ENCODE results near the gene BSND.
A peak's percentile ranks its signal among the peaks of the same experiment; 100 is the strongest.

The BSND gene

GRCh38 chr1:55051621-55052020 is 52.9 kb downstream of the BSND start:
- Histone ChIP-seq H3K27ac (no peak overlapping the region), H3K4me3 (no peak overlapping the region)
- no peak for DNase-seq (ENCODE audit: low spot score)
- TF ChIP-seq CTCF (IDR thresholded peaks at IDR 0.05): no peak

GRCh38 chr1:55052221-55053142 is 53.7 kb downstream of the BSND start:
- TF ChIP-seq CTCF (IDR thresholded peaks at IDR 0.05): no peak
- no peak overlapping the region for H3K4me3 ChIP-seq
- no peak overlapping the region for H3K27ac ChIP-seq
- no peak for DNase-seq (ENCODE audit: low spot score)

GRCh38 chr1:55053265-55053954 is 54.7 kb downstream of the BSND start:
- Histone ChIP-seq H3K27ac (no peak overlapping the region), H3K4me3 (no peak overlapping the region)
- DNase-seq (ENCODE audit: low spot score): no peak
- no peak for TF ChIP-seq CTCF (IDR thresholded peaks at IDR 0.05)

GRCh38 chr1:55054396-55054795 is 55.7 kb downstream of the BSND start:
- peak; percentile 45 for DNase-seq (ENCODE audit: low spot score)
- Histone ChIP-seq H3K4me3 (no peak overlapping the region), H3K27ac (no peak overlapping the region)
- no peak for TF ChIP-seq CTCF (IDR thresholded peaks at IDR 0.05)

- Histone ChIP-seq H3K4me3 (no peak overlapping the region), H3K27ac (no peak overlapping the region)
- DNase-seq (ENCODE audit: low spot score): peak; percentile 57
- TF ChIP-seq CTCF (IDR thresholded peaks at IDR 0.05): no peak
These were observed 56.5 kb downstream of the BSND start for GRCh38 chr1:55055084-55055882.

- no peak overlapping the region for H3K27ac ChIP-seq
- DNase-seq (ENCODE audit: low spot score): peak; percentile 55
- TF ChIP-seq CTCF (IDR thresholded peaks at IDR 0.05): no peak
These were observed 57.4 kb downstream of the BSND start for GRCh38 chr1:55055951-55056631.

More at GRCh38 chr1:55055951-55056631, 57.4 kb downstream of the BSND start:
- H3K4me3 ChIP-seq: no peak overlapping the region
